ENCODE data around the gene RNF166.
A peak's percentile ranks its signal among the peaks of the same experiment; 100 is the strongest.

RNF166 gene

GRCh38 chr16:88723911-88724310, 17.7 kb upstream of the RNF166 start:
- no peak for DNase-seq (ENCODE audit: low spot score)

DNA sequence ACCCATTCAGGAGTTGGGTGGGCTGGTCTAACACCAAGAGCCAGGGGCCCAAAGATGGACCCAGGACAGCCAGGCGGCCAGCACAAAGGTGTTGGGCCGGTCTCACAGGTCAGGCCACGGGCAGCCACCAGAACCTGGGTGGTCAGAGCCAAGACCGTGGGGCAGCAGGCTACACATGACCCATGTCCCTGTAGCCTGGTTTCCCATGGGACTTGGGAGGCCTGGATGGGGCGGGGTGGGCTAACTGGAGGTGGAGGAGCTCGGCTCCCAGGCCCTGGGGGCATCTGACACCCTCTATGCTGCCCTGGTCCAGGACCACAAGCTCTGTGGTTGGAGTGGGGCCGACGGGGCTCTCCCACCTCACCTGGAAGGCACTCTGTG, 17.3 kb upstream of the RNF166 start:
- no peak for DNase-seq (ENCODE audit: low spot score)

- DNase-seq (ENCODE audit: low spot score) = no peak
Measured at GRCh38 chr16:88722784-88723506, 16.7 kb upstream of the RNF166 start.

- no peak for DNase-seq (ENCODE audit: low spot score)
Measured at GRCh38 chr16:88721815-88722755, 15.9 kb upstream of the RNF166 start.

DNA sequence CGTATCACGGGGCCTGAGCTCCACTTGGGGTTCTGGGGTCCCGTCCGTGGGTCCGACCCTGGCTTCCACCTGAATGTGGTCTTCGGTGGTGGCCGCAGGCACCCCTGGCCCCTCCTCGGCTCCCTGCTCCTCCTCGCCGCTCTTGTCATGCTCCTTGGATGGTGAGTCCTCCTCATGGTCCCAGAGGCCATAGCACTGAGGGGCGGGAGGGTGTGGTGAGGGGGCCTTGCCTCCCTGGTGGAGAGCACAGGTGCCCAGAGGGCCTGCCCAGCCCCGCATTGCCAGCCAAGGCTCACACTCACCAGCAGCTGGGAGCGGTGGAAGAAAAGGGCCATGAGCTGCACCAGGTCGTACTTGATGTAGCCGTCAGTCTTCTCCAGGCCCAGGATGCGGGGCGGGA, 15.0 kb upstream of the RNF166 start:
- no peak for DNase-seq (ENCODE audit: low spot score)

- no peak for DNase-seq (ENCODE audit: low spot score)
Measured at GRCh38 chr16:88720396-88720970, 14.3 kb upstream of the RNF166 start.

DNA sequence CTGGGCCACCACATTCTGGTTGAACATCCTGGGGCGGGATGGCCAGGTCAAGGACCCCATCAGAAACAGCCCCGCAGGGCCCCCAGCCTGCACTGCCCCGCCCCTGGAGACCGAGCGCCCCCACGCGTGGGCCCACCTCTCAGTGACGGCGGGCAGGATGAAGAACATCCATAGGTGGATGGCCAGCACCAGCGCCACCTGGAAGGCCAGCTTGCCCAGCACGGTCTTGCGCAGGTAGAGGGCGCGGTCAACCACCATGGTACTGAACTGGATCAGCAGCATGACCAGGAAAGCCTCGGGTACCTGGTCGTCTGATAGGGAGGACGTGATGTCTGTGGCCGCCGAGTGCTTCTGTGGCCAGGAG, 13.7 kb upstream of the RNF166 start:
- no peak for DNase-seq (ENCODE audit: low spot score)

- peak; percentile 88 for DNase-seq (ENCODE audit: low spot score)
Measured at GRCh38 chr16:88719267-88719932, 13.2 kb upstream of the RNF166 start.

- no peak for DNase-seq (ENCODE audit: low spot score)
Measured at GRCh38 chr16:88718178-88718577, 12.0 kb upstream of the RNF166 start.

GRCh38 chr16:88716601-88717001, 10.4 kb upstream of the RNF166 start:
- no peak for DNase-seq (ENCODE audit: low spot score)

- no peak for DNase-seq (ENCODE audit: low spot score)
Measured at GRCh38 chr16:88716201-88716600, 10.0 kb upstream of the RNF166 start.

DNA sequence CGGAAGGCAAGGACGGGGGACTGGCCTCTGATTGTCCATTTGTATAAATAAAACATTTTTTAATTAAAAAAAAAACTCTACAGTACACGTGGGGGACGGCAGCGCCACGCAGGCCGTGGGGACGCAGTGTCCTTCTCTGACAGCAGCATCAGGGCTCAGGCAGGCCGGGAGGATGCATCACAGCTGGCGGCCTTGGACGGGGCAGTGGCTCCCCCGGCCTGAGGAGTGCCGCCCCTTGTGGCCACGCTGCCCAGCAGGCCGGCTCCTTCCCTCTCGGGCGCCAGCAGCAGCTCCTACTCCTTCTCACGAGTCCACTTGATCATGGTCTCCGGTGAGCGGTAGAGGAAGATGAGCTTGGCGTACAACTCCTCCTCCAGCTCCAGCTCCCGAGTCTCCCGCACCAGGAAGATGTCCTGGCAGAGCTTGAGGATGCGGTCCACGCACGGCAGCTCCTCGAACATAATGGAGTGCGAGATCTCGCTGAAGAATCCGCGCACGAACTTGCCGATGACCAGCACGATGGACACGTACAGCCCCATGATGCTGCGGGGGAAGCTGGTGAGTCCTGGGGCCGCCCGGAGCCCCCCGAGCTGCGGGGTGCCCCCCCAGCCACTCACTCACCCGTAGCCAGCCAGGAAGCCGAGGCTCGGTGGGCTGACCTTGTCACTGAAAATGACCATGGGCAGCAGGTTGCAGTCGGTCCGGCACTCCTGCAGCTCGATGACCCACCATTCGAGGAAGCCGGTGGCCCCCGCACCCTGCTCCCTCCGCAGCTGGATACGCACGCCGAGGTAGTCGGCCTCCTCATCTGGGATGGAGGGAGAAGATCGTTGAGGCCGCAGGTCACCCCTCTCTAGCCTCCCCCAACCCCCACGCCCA, 9.3 kb upstream of the RNF166 start:
- DNase-seq (ENCODE audit: low spot score) = no peak

- no peak for DNase-seq (ENCODE audit: low spot score)
Measured at GRCh38 chr16:88714420-88715302, 8.5 kb upstream of the RNF166 start.

GRCh38 chr16:88713568-88714419, 7.6 kb upstream of the RNF166 start:
- no peak for DNase-seq (ENCODE audit: low spot score)

GRCh38 chr16:88713054-88713453, 6.8 kb upstream of the RNF166 start:
- no peak for DNase-seq (ENCODE audit: low spot score)

DNA sequence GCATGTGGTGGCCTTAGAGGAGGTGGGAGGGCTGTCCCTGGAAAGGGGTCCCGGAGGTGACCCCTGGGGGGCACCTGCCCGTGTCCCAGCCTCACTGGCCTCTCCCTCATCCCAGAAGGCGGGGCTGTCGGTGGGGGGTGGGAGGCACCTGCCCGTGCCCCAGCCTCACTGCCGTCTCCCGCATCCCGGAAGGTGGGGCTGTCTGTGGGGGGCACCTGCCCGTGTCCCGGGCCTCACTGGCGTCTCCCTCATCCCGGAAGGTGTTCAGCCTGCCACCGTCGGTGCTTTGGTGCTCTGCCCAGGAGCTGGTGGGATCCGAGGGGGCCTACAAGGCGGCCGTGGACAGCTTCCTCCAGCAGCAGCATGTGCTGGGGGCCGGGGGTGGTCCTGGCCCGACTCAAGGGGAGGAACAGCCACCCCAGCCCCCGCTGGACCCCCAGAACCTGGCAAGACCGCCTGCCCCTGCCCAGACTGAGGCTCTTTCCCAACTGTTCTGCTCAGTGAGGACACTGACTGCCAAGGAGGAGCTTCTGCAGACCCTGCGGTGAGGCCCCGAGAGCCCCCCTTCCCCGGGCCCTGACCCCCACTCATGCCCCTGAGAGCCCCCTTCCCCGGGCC, 6.3 kb upstream of the RNF166 start:
- no peak for DNase-seq (ENCODE audit: low spot score)

- no peak for DNase-seq (ENCODE audit: low spot score)
Measured at GRCh38 chr16:88711750-88712340, 5.6 kb upstream of the RNF166 start.

DNA sequence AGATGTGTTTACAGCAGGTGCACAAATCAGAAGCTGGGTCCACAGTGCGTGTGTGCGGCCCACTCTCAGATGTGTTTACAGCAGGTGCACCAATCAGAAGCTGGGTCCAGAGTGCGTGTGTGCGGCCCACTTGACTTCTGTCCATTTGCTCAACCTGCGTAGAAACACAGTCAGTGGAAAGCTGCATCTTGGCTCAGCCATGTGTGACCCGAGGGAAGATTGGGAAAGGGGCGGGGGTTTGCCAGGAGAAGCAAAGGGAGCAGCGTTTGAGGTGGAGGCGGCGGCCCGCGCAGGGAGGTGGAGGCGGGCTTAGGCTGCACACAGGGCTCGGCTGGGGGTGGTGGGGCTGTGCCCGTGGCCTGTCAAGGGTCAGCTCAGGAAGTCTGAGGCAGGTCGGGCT, 4.3 kb upstream of the RNF166 start:
- DNase-seq (ENCODE audit: low spot score) = no peak
